Calu3 (cell line): ENCODE measurements around the gene HOXC10. TPM values are rescaled to one million over a fixed set of nuclear protein-coding genes. Genes with fewer than 3 reads are reported as not detected.

ENCODE experiments used
- BruUV-seq: library from RNA; stranded (reverse); fragments of 400-500 nt; replicated peaks from 2 replicates; lab custom pipeline; 2021; lab: Mats Ljungman, UMichigan
- CTCF ChIA-PET: fragments of 300-600 bp; sonication (Branson Sonifier 250); formaldehyde crosslinking; loops from one replicate; lab custom pipeline; 2022; ENCODE audit warnings: antibody characterized with exemption; lab: Charles Lee
- DNase-seq: peaks from one replicate; pipeline ENCODE4 v3.0.0; 2022
- H3K27ac Mint-ChIP-seq: one replicate; pipeline ENCODE4 v1.8.0; 2022; ENCODE audit warnings: mixed read lengths; ENCODE audit not compliant: unreplicated experiment
- H3K27me3 Mint-ChIP-seq: one replicate; pipeline ENCODE4 v1.8.0; 2022; ENCODE audit warnings: mixed read lengths; ENCODE audit not compliant: unreplicated experiment
- H3K36me3 Mint-ChIP-seq: one replicate; pipeline ENCODE4 v1.8.0; 2022; ENCODE audit warnings: mild to moderate bottlenecking, moderate library complexity, mixed read lengths; ENCODE audit not compliant: insufficient read depth, unreplicated experiment
- H3K4me1 Mint-ChIP-seq: one replicate; pipeline ENCODE4 v1.8.0; 2022; ENCODE audit warnings: mild to moderate bottlenecking, low read depth, mixed read lengths; ENCODE audit not compliant: unreplicated experiment
- H3K4me3 Mint-ChIP-seq: one replicate; pipeline ENCODE4 v1.8.0; 2022; ENCODE audit warnings: mild to moderate bottlenecking, low read depth, moderate library complexity, mixed read lengths; ENCODE audit not compliant: unreplicated experiment
- H3K9me3 Mint-ChIP-seq: one replicate; pipeline ENCODE4 v1.8.0; 2022; ENCODE audit warnings: low read depth, mixed read lengths; ENCODE audit not compliant: unreplicated experiment
- CTCF ChIP-seq: fragments of 200-600 bp; IDR thresholded peaks from one replicate; pipeline ENCODE4 v1.8.0; 2022; ENCODE audit warnings: antibody characterized with exemption; ENCODE audit not compliant: unreplicated experiment
- intact Hi-C: fragments of 100-400 bp; cut with micrococcal nuclease; formaldehyde crosslinking; loops from one replicate; pipeline ENCODE4 v1.10.0; 2022; ENCODE audit not compliant: unreplicated experiment
- total RNA-seq: library from RNA; stranded (reverse); gene quantifications from 2 replicates; pipeline ENCODE4 v1.2.3, GENCODE V29; 2022

The HOXC10 gene
- total RNA-seq, 1 experiment from 2014 or later: 0.71 TPM

GRCh38 chr12:53976823-53977595 lies 7.9 kb upstream of the HOXC10 start:
- no peak for DNase-seq
- no peak overlapping the region for H3K4me3 Mint-ChIP-seq
- intact Hi-C loops: no loop called here
- peaks cover 76% of the 10 kb centered on the region for H3K27me3 Mint-ChIP-seq
- no peaks in the 10 kb centered on the region for H3K9me3 Mint-ChIP-seq
- H3K36me3 Mint-ChIP-seq: peaks cover 8% of the 10 kb centered on the region
- CTCF ChIA-PET: interaction anchor here (0.7 to 1.3 kb wide), 2 partner anchors 8 to 14 kb away, joined by 3 read pairs; partner anchors contain the start of gene HOXC10
- TF ChIP-seq CTCF: no peak
- peaks cover 8% of the 10 kb centered on the region for H3K4me1 Mint-ChIP-seq
- BruUV-seq: no TSS peak
- no peak overlapping the region for H3K27ac Mint-ChIP-seq

GRCh38 chr12:53977596-53978445 lies 7.1 kb upstream of the HOXC10 start:
- DNase-seq: no peak
- H3K36me3 Mint-ChIP-seq: peaks cover 8% of the 10 kb centered on the region
- no peaks in the 10 kb centered on the region for H3K9me3 Mint-ChIP-seq
- peak overlapping the region; percentile 16 for H3K4me3 Mint-ChIP-seq
- BruUV-seq: no TSS peak
- CTCF ChIA-PET: interaction anchor here (0.5 to 0.7 kb wide), 2 partner anchors 14 to 196 kb away, joined by 3 read pairs; no protein-coding TSS in a partner anchor
- H3K27ac Mint-ChIP-seq: no peak overlapping the region
- TF ChIP-seq CTCF: no peak
- intact Hi-C loops: no loop called here
- peaks cover 8% of the 10 kb centered on the region for H3K4me1 Mint-ChIP-seq
- peaks cover 76% of the 10 kb centered on the region for H3K27me3 Mint-ChIP-seq

- BruUV-seq: no TSS peak
- Mint-ChIP-seq H3K4me3 (peak overlapping the region; percentile 16), H3K27ac (no peak overlapping the region), H3K36me3 (peaks cover 13% of the 10 kb centered on the region), H3K27me3 (peaks cover 76% of the 10 kb centered on the region), H3K9me3 (no peaks in the 10 kb centered on the region), H3K4me1 (peaks cover 8% of the 10 kb centered on the region)
- intact Hi-C loops: no loop called here
- no peak for DNase-seq
- TF ChIP-seq CTCF: no peak
- CTCF ChIA-PET: interaction anchor here (0.5 kb wide), 1 partner anchor 197 kb away, joined by 3 read pairs; no protein-coding TSS in a partner anchor
Observed at GRCh38 chr12:53978477-53979356, 6.2 kb upstream of the HOXC10 start.
